ENCODE results near the gene ZNF37A. TPM values are rescaled to one million over a fixed set of nuclear protein-coding genes. Genes with fewer than 3 reads are reported as not detected.
"Not testable (repeated sequence)": the region's sequence is repeated elsewhere in the genome, so short reads cannot be mapped to it uniquely, and the experiment has no call there.

The ZNF37A gene
- total RNA-seq, 4 donors from 2014 or later = 10.4 to 17.9 (median 13.0) TPM

- H3K27me3 ChIP-seq = no peaks in the 10 kb centered on the region
- TF ChIP-seq POLR2AphosphoS5 (IDR thresholded peaks at IDR 0.05) (no peak), POLR2A (IDR thresholded peaks at IDR 0.05) (no peak), EP300 (IDR thresholded peaks at IDR 0.05; ENCODE audit: low read depth) (no peak), CTCF (IDR thresholded peaks at IDR 0.05) (no peak)
- in situ Hi-C loops (cut with MboI; ENCODE audit: low pct_ligation_motif_present in 1 of 4, low pct_unique_long_range_greater_than_20kb in 1 of 4, low sequenced_read_pairs in 3 of 4) (no loop called here), intact Hi-C loops (cut with DNase I; ENCODE audit: low total_unique reads) (no loop called here)
- no peaks in the 10 kb centered on the region for H3K4me1 ChIP-seq
- no peak overlapping the region for H3K27ac ChIP-seq
- H3K36me3 ChIP-seq = no peaks in the 10 kb centered on the region
- H3K4me3 ChIP-seq = no peak overlapping the region
- DNase-seq = no peak
- 79 to 82% methylated on average over 1 of the region's 1 CpG for WGBS, 2 donors (ENCODE audit: low coverage in 1 of 2)
- H3K9me3 ChIP-seq = peaks cover 3 to 8% of the 10 kb centered on the region in 2 donors
Measured at GRCh38 chr10:38147686-38148085, 53.5 kb downstream of the ZNF37A start.

DNA sequence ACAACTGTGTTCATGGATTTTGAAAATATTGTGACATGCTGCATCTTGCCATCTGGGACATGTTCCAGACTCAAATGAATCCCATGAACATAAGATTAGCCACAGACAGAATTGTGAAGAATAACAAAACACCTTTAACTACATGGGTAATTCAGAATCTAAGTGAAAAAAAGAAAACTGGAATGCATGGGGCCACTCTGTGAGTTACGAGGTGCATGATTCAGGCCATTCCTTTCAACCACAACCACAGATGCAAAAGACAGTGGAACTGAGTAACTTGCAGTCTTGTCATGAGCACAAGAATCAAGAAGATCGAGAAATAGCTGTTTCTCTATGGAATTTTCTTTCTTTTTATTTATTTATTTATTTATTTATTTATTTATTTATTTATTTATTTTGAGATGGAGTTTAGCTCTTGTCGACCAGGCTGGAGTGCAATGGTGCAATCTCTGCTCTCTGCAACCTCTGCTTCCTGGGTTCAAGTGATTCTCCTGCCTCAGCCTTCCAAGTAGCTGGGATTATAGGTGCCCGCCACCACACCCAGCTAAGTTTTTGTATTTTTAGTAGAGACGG lies 56.8 kb downstream of the ZNF37A start:
- in situ Hi-C loops (cut with MboI; ENCODE audit: low pct_ligation_motif_present in 1 of 4, low pct_unique_long_range_greater_than_20kb in 1 of 4, low sequenced_read_pairs in 3 of 4); H3K4me1 ChIP-seq; H3K36me3 ChIP-seq; H3K27me3 ChIP-seq; H3K4me3 ChIP-seq; DNase-seq; H3K27ac ChIP-seq; H3K9me3 ChIP-seq: not testable (repeated sequence)
- intact Hi-C loops (cut with DNase I; ENCODE audit: low total_unique reads) = loop anchor here (5.0 kb wide), 1 partner anchor 1106 kb away; no protein-coding TSS in a partner anchor
- 66 to 76% methylated on average over 3 to 5 of the region's 5 CpGs for WGBS, 2 donors (ENCODE audit: low coverage in 1 of 2)

GRCh38 chr10:38156416-38157269 lies 62.5 kb downstream of the ZNF37A start:
- H3K4me1 ChIP-seq = no peaks in the 10 kb centered on the region
- peaks cover 17 to 19% of the 10 kb centered on the region in 2 donors for H3K9me3 ChIP-seq
- 62 to 88% methylated on average over 2 to 33 of the region's 37 CpGs for WGBS, 2 donors (ENCODE audit: low coverage in 1 of 2)
- H3K27ac ChIP-seq = no peak overlapping the region
- H3K27me3 ChIP-seq = no peaks in the 10 kb centered on the region
- no peak overlapping the region for H3K4me3 ChIP-seq
- TF ChIP-seq POLR2AphosphoS5 (IDR thresholded peaks at IDR 0.05) (no peak), POLR2A (IDR thresholded peaks at IDR 0.05) (no peak), EP300 (IDR thresholded peaks at IDR 0.05; ENCODE audit: low read depth) (no peak), CTCF (IDR thresholded peaks at IDR 0.05) (no peak)
- no peak for DNase-seq
- no peaks in the 10 kb centered on the region for H3K36me3 ChIP-seq
- in situ Hi-C loops (cut with MboI; ENCODE audit: low pct_ligation_motif_present in 1 of 4, low pct_unique_long_range_greater_than_20kb in 1 of 4, low sequenced_read_pairs in 3 of 4) (no loop called here), intact Hi-C loops (cut with DNase I; ENCODE audit: low total_unique reads) (no loop called here)

DNA sequence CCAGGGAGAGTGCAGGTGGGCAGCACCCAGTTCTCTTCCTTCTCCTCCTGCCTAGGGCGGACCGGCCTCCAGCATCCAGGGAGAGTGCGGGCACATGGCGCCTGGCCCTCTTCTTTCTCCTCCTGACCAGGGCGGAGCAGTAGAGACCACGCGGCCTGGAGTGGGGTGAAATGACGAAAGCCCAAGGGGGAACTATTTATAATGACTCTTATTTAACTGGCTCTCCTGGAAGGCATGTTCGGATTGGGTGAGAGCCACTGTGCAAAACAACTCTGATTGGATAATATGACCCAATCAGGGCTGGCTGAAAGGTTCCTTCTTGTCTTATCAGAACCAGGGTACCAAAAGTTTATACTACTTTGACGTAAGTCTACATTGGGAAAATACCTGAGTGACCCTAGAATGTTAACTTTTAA lies 63.1 kb downstream of the ZNF37A start:
- in situ Hi-C loops (cut with MboI; ENCODE audit: low pct_ligation_motif_present in 1 of 4, low pct_unique_long_range_greater_than_20kb in 1 of 4, low sequenced_read_pairs in 3 of 4) = no loop called here
- Histone ChIP-seq H3K27ac (no peak overlapping the region), H3K9me3 (peaks cover 15% of the 10 kb centered on the region in 2 donors), H3K36me3 (no peaks in the 10 kb centered on the region), H3K27me3 (no peaks in the 10 kb centered on the region), H3K4me1 (no peaks in the 10 kb centered on the region), H3K4me3 (no peak overlapping the region)
- intact Hi-C loops (cut with DNase I; ENCODE audit: low total_unique reads) = no loop called here
- 88% methylated on average over 10 of the region's 10 CpGs; no CpG with 5 or more reads in 1 of the 2 donors for WGBS, 2 donors (ENCODE audit: low coverage in 1 of 2)
- DNase-seq = no peak
- TF ChIP-seq POLR2A (IDR thresholded peaks at IDR 0.05) = no peak
- TF ChIP-seq CTCF (IDR thresholded peaks at IDR 0.05) = no peak
- no peak for TF ChIP-seq EP300 (IDR thresholded peaks at IDR 0.05; ENCODE audit: low read depth)
- no peak for TF ChIP-seq POLR2AphosphoS5 (IDR thresholded peaks at IDR 0.05)
